ENCODE measurements around the gene CENPH.

DNA sequence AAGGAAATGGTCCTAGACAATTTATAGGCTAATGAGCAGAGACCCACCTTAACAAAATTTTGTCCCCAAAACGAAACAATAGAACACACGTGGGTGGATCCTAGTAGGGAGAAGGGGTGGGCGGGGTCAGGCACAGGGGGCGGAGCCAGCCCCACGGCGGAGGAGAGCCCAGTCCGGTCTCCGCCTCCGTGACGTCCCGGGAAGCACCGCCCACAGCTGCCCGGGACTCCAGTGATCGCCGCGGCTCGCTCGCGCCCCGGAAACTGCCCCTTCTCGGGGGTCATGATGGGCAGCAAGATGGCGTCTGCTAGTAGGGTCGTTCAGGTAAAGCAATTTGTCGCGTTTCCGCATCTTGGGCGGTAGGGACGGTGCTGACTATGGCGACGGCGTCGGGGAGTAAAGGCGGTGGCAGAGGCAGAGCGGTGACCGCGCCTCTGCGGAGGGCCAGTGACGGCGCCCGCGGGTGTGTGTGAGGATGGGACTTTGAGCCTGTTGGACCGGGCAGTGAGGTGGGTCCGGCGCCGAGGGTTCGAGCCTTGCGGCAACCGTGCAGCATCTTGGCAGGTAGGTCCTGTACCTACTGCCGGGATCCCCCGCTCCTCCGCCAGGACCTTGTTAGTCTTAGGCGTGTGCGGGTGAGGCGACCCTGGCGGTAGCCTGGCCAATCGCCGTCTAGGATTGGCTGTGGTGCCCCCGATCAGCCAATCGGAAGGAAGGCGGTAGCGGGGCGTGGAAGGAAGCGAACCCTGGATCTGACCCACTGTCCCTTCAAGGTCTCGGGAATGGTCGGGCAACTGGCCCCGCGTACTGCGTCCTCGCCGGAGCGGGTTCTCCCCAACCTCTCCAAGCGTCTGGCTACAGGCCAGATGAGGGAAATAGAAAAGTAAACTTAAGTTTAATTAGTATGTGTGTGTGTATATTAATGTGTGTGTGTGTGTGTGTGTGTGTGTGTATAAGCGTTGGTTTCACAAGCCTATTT, 28.5 kb downstream of the CENPH start:
- TF ChIP-seq, protein P1, sequence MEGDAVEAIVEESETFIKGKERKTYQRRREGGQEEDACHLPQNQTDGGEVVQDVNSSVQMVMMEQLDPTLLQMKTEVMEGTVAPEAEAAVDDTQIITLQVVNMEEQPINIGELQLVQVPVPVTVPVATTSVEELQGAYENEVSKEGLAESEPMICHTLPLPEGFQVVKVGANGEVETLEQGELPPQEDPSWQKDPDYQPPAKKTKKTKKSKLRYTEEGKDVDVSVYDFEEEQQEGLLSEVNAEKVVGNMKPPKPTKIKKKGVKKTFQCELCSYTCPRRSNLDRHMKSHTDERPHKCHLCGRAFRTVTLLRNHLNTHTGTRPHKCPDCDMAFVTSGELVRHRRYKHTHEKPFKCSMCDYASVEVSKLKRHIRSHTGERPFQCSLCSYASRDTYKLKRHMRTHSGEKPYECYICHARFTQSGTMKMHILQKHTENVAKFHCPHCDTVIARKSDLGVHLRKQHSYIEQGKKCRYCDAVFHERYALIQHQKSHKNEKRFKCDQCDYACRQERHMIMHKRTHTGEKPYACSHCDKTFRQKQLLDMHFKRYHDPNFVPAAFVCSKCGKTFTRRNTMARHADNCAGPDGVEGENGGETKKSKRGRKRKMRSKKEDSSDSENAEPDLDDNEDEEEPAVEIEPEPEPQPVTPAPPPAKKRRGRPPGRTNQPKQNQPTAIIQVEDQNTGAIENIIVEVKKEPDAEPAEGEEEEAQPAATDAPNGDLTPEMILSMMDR (IDR thresholded peaks at IDR 0.05; ENCODE audit: extremely low read depth in 1 of 2, insufficient read depth in 1 of 2, low read depth in 1 of 2, low read length in 2 of 2): peak in 1 of 2 donors; percentile 28
- TF ChIP-seq, protein P2, sequence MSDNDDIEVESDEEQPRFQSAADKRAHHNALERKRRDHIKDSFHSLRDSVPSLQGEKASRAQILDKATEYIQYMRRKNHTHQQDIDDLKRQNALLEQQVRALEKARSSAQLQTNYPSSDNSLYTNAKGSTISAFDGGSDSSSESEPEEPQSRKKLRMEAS (IDR thresholded peaks at IDR 0.05; ENCODE audit: insufficient read depth, insufficient read length): no peak

All from endothelial cell of umbilical vein (primary cell).